Measurements from ENCODE around the gene SLC25A38.
"Not testable (repeated sequence)": the region's sequence is repeated elsewhere in the genome, so short reads cannot be mapped to it uniquely, and the experiment has no call there.

DNA sequence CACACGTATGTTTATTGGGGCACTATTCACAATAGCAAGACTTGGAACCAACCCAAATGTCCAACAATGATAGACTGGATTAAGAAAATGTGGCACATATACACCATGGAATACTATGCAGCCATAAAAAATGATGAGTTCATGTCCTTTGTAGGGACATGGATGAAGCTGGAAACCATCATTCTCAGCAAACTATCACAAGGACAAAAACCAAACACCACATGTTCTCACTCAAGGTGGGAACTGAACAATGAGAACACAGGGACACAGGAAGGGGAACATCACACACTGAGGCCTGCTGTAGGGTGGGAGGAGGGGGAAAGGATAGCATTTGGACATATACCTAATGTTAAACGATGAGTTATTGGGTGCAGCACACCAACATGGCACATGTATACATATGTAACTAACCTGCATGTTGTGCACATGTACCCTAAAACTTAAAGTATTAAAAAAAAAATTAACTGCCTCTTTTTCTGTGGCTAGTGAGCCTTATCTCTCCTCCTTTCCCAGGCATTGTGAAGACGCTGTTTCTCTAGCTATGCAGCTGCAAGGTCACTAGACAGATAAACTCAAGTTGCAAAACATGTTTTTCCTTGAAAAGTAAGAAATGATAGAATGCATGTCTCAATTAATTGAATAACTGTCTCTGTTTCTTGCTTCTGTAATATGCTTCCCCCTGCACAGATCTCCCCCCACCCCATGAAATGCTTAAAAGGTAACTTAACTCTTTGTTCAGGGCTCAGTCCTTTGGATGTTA is 29.8 kb upstream of the SLC25A38 start:
- TF ChIP-seq, protein P1, sequence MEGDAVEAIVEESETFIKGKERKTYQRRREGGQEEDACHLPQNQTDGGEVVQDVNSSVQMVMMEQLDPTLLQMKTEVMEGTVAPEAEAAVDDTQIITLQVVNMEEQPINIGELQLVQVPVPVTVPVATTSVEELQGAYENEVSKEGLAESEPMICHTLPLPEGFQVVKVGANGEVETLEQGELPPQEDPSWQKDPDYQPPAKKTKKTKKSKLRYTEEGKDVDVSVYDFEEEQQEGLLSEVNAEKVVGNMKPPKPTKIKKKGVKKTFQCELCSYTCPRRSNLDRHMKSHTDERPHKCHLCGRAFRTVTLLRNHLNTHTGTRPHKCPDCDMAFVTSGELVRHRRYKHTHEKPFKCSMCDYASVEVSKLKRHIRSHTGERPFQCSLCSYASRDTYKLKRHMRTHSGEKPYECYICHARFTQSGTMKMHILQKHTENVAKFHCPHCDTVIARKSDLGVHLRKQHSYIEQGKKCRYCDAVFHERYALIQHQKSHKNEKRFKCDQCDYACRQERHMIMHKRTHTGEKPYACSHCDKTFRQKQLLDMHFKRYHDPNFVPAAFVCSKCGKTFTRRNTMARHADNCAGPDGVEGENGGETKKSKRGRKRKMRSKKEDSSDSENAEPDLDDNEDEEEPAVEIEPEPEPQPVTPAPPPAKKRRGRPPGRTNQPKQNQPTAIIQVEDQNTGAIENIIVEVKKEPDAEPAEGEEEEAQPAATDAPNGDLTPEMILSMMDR (IDR thresholded peaks at IDR 0.05): not testable (repeated sequence)
- TF ChIP-seq POLR2A (IDR thresholded peaks at IDR 0.05): not testable (repeated sequence)

All from esophagus squamous epithelium (tissue), 4 donors.